Lung (tissue), 12 donors: ENCODE results near the gene DLEC1. TPM values are rescaled to one million over a fixed set of nuclear protein-coding genes. Genes with fewer than 3 reads are reported as not detected.
A peak's percentile ranks its signal among the peaks of the same experiment; 100 is the strongest.
"Not testable (repeated sequence)": the region's sequence is repeated elsewhere in the genome, so short reads cannot be mapped to it uniquely, and the experiment has no call there.

Experiments used
- ATAC-seq: fragments of 200-7000 bp; cut with Tn5 transposase; one replicate; pipeline ENCODE4 v1.9.1; 2020; ENCODE audit warnings: moderate number of reproducible peaks; ENCODE audit not compliant: insufficient read depth, low FRiP score
- DNase-seq, 3 donors: peaks; one replicate each; pipeline ENCODE4 v3.0.0-alpha.2; 2013 to 2017
- H3K27ac ChIP-seq, 2 donors: one replicate each; pipeline ENCODE4 v1.5.1; 2013; ENCODE audit warnings: mild to moderate bottlenecking in 2 of 2, moderate library complexity in 2 of 2, control low read depth in 1 of 2, inconsistent platforms in 1 of 2, low read depth in 1 of 2, low read length in 1 of 2
- H3K27me3 ChIP-seq, 3 donors: one replicate each; pipeline ENCODE4 v1.5.1; 2013; ENCODE audit warnings: low read length in 2 of 3; ENCODE audit not compliant: control insufficient read depth in 3 of 3, insufficient read depth in 3 of 3
- H3K36me3 ChIP-seq, 4 donors: one replicate each; pipeline ENCODE4 v1.5.1; 2013; ENCODE audit warnings: low read length in 4 of 4, mild to moderate bottlenecking in 1 of 4, moderate library complexity in 1 of 4; ENCODE audit not compliant: control insufficient read depth in 4 of 4, insufficient read depth in 4 of 4
- H3K4me1 ChIP-seq, 5 donors: one replicate each; pipeline ENCODE4 v1.5.1; 2013; ENCODE audit warnings: low read length in 5 of 5, mild to moderate bottlenecking in 2 of 5, moderate library complexity in 1 of 5; ENCODE audit not compliant: control insufficient read depth in 5 of 5, insufficient read depth in 5 of 5
- H3K4me3 ChIP-seq: one replicate; pipeline ENCODE4 v1.5.1; 2013; ENCODE audit warnings: mild to moderate bottlenecking, control low read depth, moderate library complexity
- H3K9ac ChIP-seq, 2 donors: one replicate each; pipeline ENCODE4 v1.5.1; 2013; ENCODE audit warnings: low read length in 2 of 2, control low read depth in 1 of 2; ENCODE audit not compliant: insufficient read depth in 1 of 2
- H3K9me3 ChIP-seq, 4 donors: one replicate each; pipeline ENCODE4 v1.5.1; 2013; ENCODE audit warnings: low read length in 3 of 4, mild to moderate bottlenecking in 1 of 4, moderate library complexity in 1 of 4; ENCODE audit not compliant: control insufficient read depth in 4 of 4, insufficient read depth in 3 of 4
- CTCF ChIP-seq: IDR thresholded peaks from 2 replicates; pipeline ENCODE4 v1.5.1; 2012; ENCODE audit warnings: mild to moderate bottlenecking; ENCODE audit errors: control extremely low read depth, extremely low read depth
- WGBS, 2 donors: extraction: QIAGEN DNeasy Blood & Tissue Kit; methylation state at CpG; one replicate each; pipeline ENCODE4 v1.1.7; 2013; 5-methylcytosine and 5-hydroxymethylcytosine counted together
- polyA plus RNA-seq, 2 donors: library from polyadenylated mRNA; stranded (reverse); fragments of 200-250 nt; gene quantifications; one replicate each; pipeline ENCODE4 v1.2.1, GENCODE V29; 2013
- total RNA-seq, 2 donors: library from RNA; depleted of rRNA in 1 of 2; stranded (reverse); fragments of >200 nt in 1 of 2; gene quantifications; one replicate each; pipeline ENCODE4 v1.2.1, GENCODE V29; 2014 to 2021
- donor health status: control.
- donor health status: control.
- donor health status: Bipolar disorder and iron deficiency.
- donor health status: healthy.
- donor health status: DM: yes; HTN: yes; CAD: no.

Gene DLEC1
- total and polyA plus RNA-seq, 4 donors: 4.2 to 28.8 (median 8.0) TPM

- no peak for ATAC-seq
These were observed 119.5 kb downstream of the DLEC1 start for GRCh38 chr3:38158472-38158871.

GRCh38 chr3:38160704-38161103 is 121.7 kb downstream of the DLEC1 start:
- 95 to 96% methylated on average over 11 of the region's 11 CpGs for WGBS, 2 donors
- not testable (repeated sequence) for H3K4me1 ChIP-seq, H3K4me3 ChIP-seq, H3K36me3 ChIP-seq, H3K9me3 ChIP-seq, H3K27me3 ChIP-seq, H3K9ac ChIP-seq, DNase-seq, H3K27ac ChIP-seq, ATAC-seq

More at GRCh38 chr3:38158472-38158871, 119.5 kb downstream of the DLEC1 start:
- H3K27ac ChIP-seq: no peak overlapping the region
- H3K4me1 ChIP-seq: peaks cover 0 to 13% (median 0%) of the 10 kb centered on the region in 5 donors
- WGBS, 2 donors: 81 to 82% methylated on average over 5 of the region's 5 CpGs
- no peaks in the 10 kb centered on the region for H3K27me3 ChIP-seq
- H3K9ac ChIP-seq: no peak overlapping the region
- TF ChIP-seq CTCF: no peak
- H3K9me3 ChIP-seq: no peaks in the 10 kb centered on the region
- no peak overlapping the region for H3K4me3 ChIP-seq
- no peaks in the 10 kb centered on the region for H3K36me3 ChIP-seq
- DNase-seq: no peak

GRCh38 chr3:38163117-38163840 is 124.3 kb downstream of the DLEC1 start:
- H3K9me3 ChIP-seq: no peaks in the 10 kb centered on the region
- TF ChIP-seq CTCF: no peak
- ATAC-seq (no peak), DNase-seq (no peak)
- no peaks in the 10 kb centered on the region for H3K27me3 ChIP-seq
- H3K9ac ChIP-seq: no peak overlapping the region
- H3K4me1 ChIP-seq: peaks cover 0 to 5% (median 3%) of the 10 kb centered on the region in 5 donors
- no peak overlapping the region for H3K4me3 ChIP-seq
- H3K27ac ChIP-seq: no peak overlapping the region
- no peaks in the 10 kb centered on the region for H3K36me3 ChIP-seq
- whole genome bisulfite sequencing, 2 donors: 90 to 93% methylated on average over 12 of the region's 12 CpGs

- Histone ChIP-seq H3K4me3 (peak overlapping the region; percentile 26), H3K9me3 (no peaks in the 10 kb centered on the region), H3K27me3 (no peaks in the 10 kb centered on the region), H3K36me3 (no peaks in the 10 kb centered on the region), H3K27ac (peak overlapping the region; percentile 96), H3K4me1 (peaks cover 0 to 8% (median 3%) of the 10 kb centered on the region in 5 donors), H3K9ac (peak overlapping the region; percentile 87 to 96)
- no peak for ATAC-seq
- DNase-seq: no peak
- TF ChIP-seq CTCF: no peak
- WGBS, 2 donors: 66 to 68% methylated on average over 24 of the region's 24 CpGs
These were observed 125.0 kb downstream of the DLEC1 start for GRCh38 chr3:38163841-38164642.
